Fibroblast of lung (primary cell): ENCODE data around the gene GEMIN8. TPM values are rescaled to one million over a fixed set of nuclear protein-coding genes. Genes with fewer than 3 reads are reported as not detected.

Experiments
- DNase-seq, 2 donors: peaks; one replicate each; pipeline versions ENCODE4 v3.0.0 to v3.0.0-alpha.2; 2010; ENCODE audit warnings: low read depth in 2 of 2
- H2AFZ ChIP-seq: 2 replicates; pipeline ENCODE4 v1.5.1; 2012; ENCODE audit warnings: low read length, control low read depth, inconsistent platforms
- H3K27ac ChIP-seq: 2 replicates; pipeline ENCODE4 v1.5.1; 2011; ENCODE audit warnings: low read length, control low read depth; ENCODE audit not compliant: insufficient read depth
- H3K27me3 ChIP-seq: 2 replicates; pipeline ENCODE4 v1.5.1; 2011; ENCODE audit warnings: mild to moderate bottlenecking, low read length; ENCODE audit not compliant: control insufficient read depth, insufficient read depth
- H3K36me3 ChIP-seq: 2 replicates; pipeline ENCODE4 v1.5.1; 2011; ENCODE audit warnings: low read length; ENCODE audit not compliant: control insufficient read depth, insufficient read depth
- H3K4me1 ChIP-seq: 2 replicates; pipeline ENCODE4 v1.5.1; 2011; ENCODE audit warnings: low read length; ENCODE audit not compliant: control insufficient read depth, insufficient read depth; ENCODE audit errors: extremely low read depth
- H3K4me2 ChIP-seq: 2 replicates; pipeline ENCODE4 v1.5.1; 2011; ENCODE audit warnings: low read length, control low read depth; ENCODE audit not compliant: insufficient read depth; ENCODE audit errors: extremely low read depth
- H3K4me3 ChIP-seq, 4 experiments: fragments of 200-600 bp in 1 of 4; sonication (generic) in 1 of 4; replicated peaks in 1 of 4; 2 replicates each; pipeline ENCODE4 v1.5.1; 2011 to 2016; ENCODE audit warnings: low read length in 4 of 4, low read depth in 3 of 4, mild to moderate bottlenecking in 3 of 4, control low read depth in 2 of 4, inconsistent platforms in 1 of 4, mixed read lengths in 1 of 4; ENCODE audit not compliant: insufficient read depth in 1 of 4; ENCODE audit errors: control extremely low read depth in 1 of 4
- H3K79me2 ChIP-seq: 2 replicates; pipeline ENCODE4 v1.5.1; 2012; ENCODE audit warnings: mild to moderate bottlenecking, low read length, inconsistent platforms; ENCODE audit not compliant: control insufficient read depth, insufficient read depth
- H3K9ac ChIP-seq: 2 replicates; pipeline ENCODE4 v1.5.1; 2011; ENCODE audit warnings: mild to moderate bottlenecking, low read length, control low read depth; ENCODE audit not compliant: insufficient read depth
- H3K9me3 ChIP-seq: 2 replicates; pipeline ENCODE4 v1.5.1; 2012; ENCODE audit warnings: low read depth, low read length; ENCODE audit not compliant: control insufficient read depth, insufficient read depth
- H4K20me1 ChIP-seq: 2 replicates; pipeline ENCODE4 v1.5.1; 2011; ENCODE audit warnings: low read length; ENCODE audit not compliant: control insufficient read depth, insufficient read depth; ENCODE audit errors: extremely low read depth
- CTCF ChIP-seq, 2 donors: IDR thresholded peaks in 1 of 2; conservative IDR thresholded peaks in 1 of 2; 1 replicate in 1 of 2; 2 replicates in 1 of 2; pipeline ENCODE4 v1.5.1; 2011 to 2012; ENCODE audit warnings: low read length in 2 of 2, control low read depth in 1 of 2, inconsistent platforms in 1 of 2, low read depth in 1 of 2, mild to moderate bottlenecking in 1 of 2
- EZH2 ChIP-seq: IDR thresholded peaks from 2 replicates; pipeline ENCODE4 v1.5.1; 2012; ENCODE audit warnings: low read length, control low read depth, mild to moderate bottlenecking; ENCODE audit errors: missing control alignments
- polyA plus RNA-seq, 2 donors: library from polyadenylated mRNA; depleted of rRNA in 1 of 2; stranded (reverse) in 1 of 2; unstranded in 1 of 2; fragments of >200 nt; gene quantifications; 2 replicates each; pipeline ENCODE4 v1.2.1, GENCODE V29; 2011 to 2012; ENCODE audit warnings: missing spikeins in 1 of 2
- total RNA-seq: library from RNA; depleted of rRNA; stranded (reverse); fragments of >200 nt; gene quantifications from 2 replicates; pipeline ENCODE4 v1.2.1, GENCODE V29; 2014

GEMIN8 gene
- total and polyA plus RNA-seq, 2 donors (not counting 1 experiment from before 2014, with no cell fraction given): 18.2 to 20.1 TPM

GRCh38 chrX:14014526-14014925, 15.2 kb downstream of the GEMIN8 start:
- H4K20me1 ChIP-seq: no peaks in the 10 kb centered on the region
- no peaks in the 10 kb centered on the region for H3K9me3 ChIP-seq
- H3K27ac ChIP-seq: no peak overlapping the region
- no peak for TF ChIP-seq CTCF (conservative IDR thresholded peaks at IDR 0.05 in 1 of 2, IDR thresholded peaks at IDR 0.05 in 1 of 2; ENCODE audit: low read depth in 1 of 2, low read length in 2 of 2)
- TF ChIP-seq EZH2: no peak
- H3K4me2 ChIP-seq: no peak overlapping the region
- no peak overlapping the region for H3K4me3 ChIP-seq
- no peaks in the 10 kb centered on the region for H3K4me1 ChIP-seq
- H3K36me3 ChIP-seq: no peaks in the 10 kb centered on the region
- no peaks in the 10 kb centered on the region for H3K79me2 ChIP-seq
- no peaks in the 10 kb centered on the region for H3K27me3 ChIP-seq
- no peak overlapping the region for H3K9ac ChIP-seq
- DNase-seq: no peak
- H2AFZ ChIP-seq: no peak overlapping the region

- Histone ChIP-seq H3K9me3 (no peaks in the 10 kb centered on the region), H3K4me2 (no peak overlapping the region), H3K36me3 (no peaks in the 10 kb centered on the region), H4K20me1 (no peaks in the 10 kb centered on the region), H3K79me2 (no peaks in the 10 kb centered on the region), H3K27ac (no peak overlapping the region), H3K4me3 (no peak overlapping the region), H3K9ac (no peak overlapping the region), H2AFZ (no peak overlapping the region), H3K27me3 (no peaks in the 10 kb centered on the region), H3K4me1 (no peaks in the 10 kb centered on the region)
- no peak for TF ChIP-seq EZH2
- no peak for TF ChIP-seq CTCF (conservative IDR thresholded peaks at IDR 0.05 in 1 of 2, IDR thresholded peaks at IDR 0.05 in 1 of 2; ENCODE audit: low read depth in 1 of 2, low read length in 2 of 2)
- peak in 1 of 2 donors; percentile 5 for DNase-seq
These were observed 16.6 kb downstream of the GEMIN8 start for GRCh38 chrX:14013054-14013453.

DNA sequence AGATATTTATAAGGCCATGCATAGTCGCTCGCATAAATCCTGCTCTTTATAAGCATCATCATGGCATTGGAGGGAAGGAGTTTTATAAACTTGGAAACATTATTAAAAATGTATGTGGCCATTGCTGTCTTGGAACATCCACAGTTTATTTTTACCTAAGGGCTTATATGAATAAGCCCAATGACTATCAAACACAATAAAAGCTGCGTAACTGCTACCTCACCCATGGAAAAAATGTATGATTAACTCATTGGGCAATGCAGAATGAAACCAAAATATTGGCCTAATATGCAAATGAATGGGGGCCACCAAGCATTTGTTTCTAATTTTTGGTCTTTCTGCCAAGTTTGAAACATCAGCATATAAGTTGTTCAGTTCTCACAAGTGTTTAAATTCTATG, 19.1 kb downstream of the GEMIN8 start:
- Histone ChIP-seq H3K27me3 (no peaks in the 10 kb centered on the region), H4K20me1 (no peaks in the 10 kb centered on the region), H3K27ac (no peak overlapping the region), H3K4me3 (no peak overlapping the region), H3K79me2 (no peaks in the 10 kb centered on the region), H3K36me3 (no peaks in the 10 kb centered on the region), H3K9me3 (no peaks in the 10 kb centered on the region), H3K4me1 (no peaks in the 10 kb centered on the region), H3K9ac (no peak overlapping the region), H2AFZ (no peak overlapping the region), H3K4me2 (no peak overlapping the region)
- peak in 1 of 2 donors; percentile 8 for DNase-seq
- TF ChIP-seq EZH2: no peak
- no peak for TF ChIP-seq CTCF (conservative IDR thresholded peaks at IDR 0.05 in 1 of 2, IDR thresholded peaks at IDR 0.05 in 1 of 2; ENCODE audit: low read depth in 1 of 2, low read length in 2 of 2)
